Measurements from ENCODE around the gene THSD7A. TPM values are rescaled to one million over a fixed set of nuclear protein-coding genes. Genes with fewer than 3 reads are reported as not detected.

THSD7A gene
- total and polyA plus RNA-seq, 9 of the 15 experiments (the other 6 are each of a cell fraction or from before 2014, with no cell fraction given): 0.01 to 0.02 TPM; not detected in 7

DNA sequence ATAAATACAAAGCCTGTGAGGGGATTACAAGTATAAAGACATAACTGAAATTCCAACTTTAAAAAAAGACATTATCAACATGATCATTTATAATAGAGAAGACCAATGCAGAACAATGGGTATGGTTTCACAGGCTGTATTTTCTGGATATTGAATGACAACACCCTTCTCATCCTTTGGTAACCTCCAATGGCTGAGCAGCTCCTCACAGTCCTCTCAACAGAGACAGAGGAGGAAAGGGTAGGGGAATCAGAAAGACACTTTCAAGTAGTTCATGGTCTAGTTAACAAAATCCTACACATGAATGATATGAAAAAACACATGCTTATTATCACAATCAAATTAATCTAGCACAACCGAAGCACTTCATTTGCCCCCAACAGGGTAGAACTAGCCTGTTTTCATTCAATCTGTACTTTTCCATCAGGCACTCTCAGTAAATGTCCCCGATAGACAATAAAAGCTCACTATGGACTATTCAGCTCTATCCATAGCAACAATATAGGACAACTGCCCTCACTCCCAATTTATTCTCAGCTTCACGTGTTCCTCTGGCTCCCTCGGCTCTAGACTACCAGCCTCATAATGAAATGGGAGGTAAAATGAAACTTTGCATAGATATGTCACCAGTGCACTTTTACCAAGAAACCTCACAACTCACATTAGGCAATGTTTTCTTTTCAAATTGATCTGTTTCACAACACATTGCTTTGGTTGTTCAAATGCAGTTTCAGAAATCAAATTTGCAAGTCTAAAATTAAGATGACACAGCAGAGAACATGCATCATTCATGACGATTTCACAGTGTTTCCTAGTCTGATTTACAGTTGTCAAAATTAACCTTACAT lies 211.4 kb downstream of the THSD7A start:
- CTCF ChIA-PET (ENCODE audit: low intra/inter-chr PET ratio): no interaction called here
- Histone ChIP-seq H3K9me3 (replicated peaks; ENCODE audit: control insufficient read depth, insufficient read depth, low read depth, low read length) (no peaks in the 10 kb centered on the region), H3K9me1 (ENCODE audit: control insufficient read depth, insufficient read depth, low read length) (no peaks in the 10 kb centered on the region), H2AFZ (ENCODE audit: low read depth, low read length) (no peak overlapping the region), H3K27me3 (ENCODE audit: control insufficient read depth in 2 of 2, insufficient read depth in 2 of 2, low read length in 2 of 2) (no peaks in the 10 kb centered on the region), H3K4me3 (no peak overlapping the region), H3K4me1 (replicated peaks in 1 of 2; ENCODE audit: control insufficient read depth in 2 of 2, insufficient read depth in 2 of 2, low read length in 2 of 2) (no peaks in the 10 kb centered on the region), H3K9ac (ENCODE audit: insufficient read depth in 1 of 2, low read depth in 2 of 2, low read length in 2 of 2) (no peak overlapping the region), H3K27ac (ENCODE audit: extremely low read depth, low read depth, low read length) (no peak overlapping the region), H3K36me3 (ENCODE audit: control insufficient read depth, insufficient read depth, low read length) (no peaks in the 10 kb centered on the region), H3K4me2 (ENCODE audit: insufficient read depth, low read length) (no peak overlapping the region), H4K20me1 (replicated peaks; ENCODE audit: control insufficient read depth, insufficient read depth, low read length) (no peaks in the 10 kb centered on the region), H3K79me2 (ENCODE audit: control insufficient read depth, insufficient read depth, low read length) (no peaks in the 10 kb centered on the region)
- 0% methylated on average over 5 of the region's 5 CpGs for WGBS (ENCODE audit: insufficient coverage, low coverage, missing lambda C conversion rate)
- BruUV-seq (replicated peaks): no TSS peak
- POLR2A ChIA-PET: no interaction called here
- ATAC-seq (no peak), FAIRE-seq (no peak), DNase-seq (ENCODE audit: extremely low read depth in 1 of 4, low spot score in 3 of 4) (no peak)
- in situ Hi-C loops (cut with MboI): no loop called here
- intact Hi-C loops (cut with micrococcal nuclease): no loop called here
- no peak for TF ChIP-seq ZBED1 (IDR thresholded peaks at IDR 0.05)
- TF ChIP-seq, protein P1, sequence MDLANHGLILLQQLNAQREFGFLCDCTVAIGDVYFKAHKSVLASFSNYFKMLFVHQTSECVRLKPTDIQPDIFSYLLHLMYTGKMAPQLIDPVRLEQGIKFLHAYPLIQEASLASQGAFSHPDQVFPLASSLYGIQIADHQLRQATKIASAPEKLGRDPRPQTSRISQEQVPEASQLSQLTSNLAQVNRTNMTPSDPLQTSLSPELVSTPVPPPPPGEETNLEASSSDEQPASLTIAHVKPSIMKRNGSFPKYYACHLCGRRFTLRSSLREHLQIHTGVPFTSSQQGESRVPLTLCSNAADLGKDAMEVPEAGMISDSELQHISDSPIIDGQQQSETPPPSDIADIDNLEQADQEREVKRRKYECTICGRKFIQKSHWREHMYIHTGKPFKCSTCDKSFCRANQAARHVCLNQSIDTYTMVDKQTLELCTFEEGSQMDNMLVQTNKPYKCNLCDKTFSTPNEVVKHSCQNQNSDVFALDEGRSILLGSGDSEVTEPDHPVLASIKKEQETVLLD (IDR thresholded peaks at IDR 0.05): no peak
- TF ChIP-seq ZNF316 (IDR thresholded peaks at IDR 0.05): no peak
- no peak for TF ChIP-seq ZNF184 (CRISPR knock-in tag; IDR thresholded peaks at IDR 0.05)
- no peak for TF ChIP-seq KDM2B (CRISPR knock-in tag; IDR thresholded peaks at IDR 0.05)
- no peak for TF ChIP-seq POLR2B (IDR thresholded peaks at IDR 0.05; ENCODE audit: low read depth, partially characterized antibody)
- TF ChIP-seq TRIM24 (IDR thresholded peaks at IDR 0.05): no peak
- TF ChIP-seq ZNF407 (IDR thresholded peaks at IDR 0.05; ENCODE audit: low read depth): no peak
- TF ChIP-seq ZC3H8 (IDR thresholded peaks at IDR 0.05): no peak
- no peak for TF ChIP-seq PHB2 (IDR thresholded peaks at IDR 0.05; ENCODE audit: low read depth)
- no peak for TF ChIP-seq TOE1 (IDR thresholded peaks at IDR 0.05; ENCODE audit: borderline replicate concordance)
- no peak for TF ChIP-seq TOE1 (CRISPR knock-in tag; IDR thresholded peaks at IDR 0.05; ENCODE audit: borderline replicate concordance, low read depth)
- no peak for TF ChIP-seq ZNF124 (CRISPR knock-in tag; IDR thresholded peaks at IDR 0.05)
- TF ChIP-seq, protein P2, sequence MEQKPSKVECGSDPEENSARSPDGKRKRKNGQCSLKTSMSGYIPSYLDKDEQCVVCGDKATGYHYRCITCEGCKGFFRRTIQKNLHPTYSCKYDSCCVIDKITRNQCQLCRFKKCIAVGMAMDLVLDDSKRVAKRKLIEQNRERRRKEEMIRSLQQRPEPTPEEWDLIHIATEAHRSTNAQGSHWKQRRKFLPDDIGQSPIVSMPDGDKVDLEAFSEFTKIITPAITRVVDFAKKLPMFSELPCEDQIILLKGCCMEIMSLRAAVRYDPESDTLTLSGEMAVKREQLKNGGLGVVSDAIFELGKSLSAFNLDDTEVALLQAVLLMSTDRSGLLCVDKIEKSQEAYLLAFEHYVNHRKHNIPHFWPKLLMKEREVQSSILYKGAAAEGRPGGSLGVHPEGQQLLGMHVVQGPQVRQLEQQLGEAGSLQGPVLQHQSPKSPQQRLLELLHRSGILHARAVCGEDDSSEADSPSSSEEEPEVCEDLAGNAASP (IDR thresholded peaks at IDR 0.05): no peak
